Pancreas (tissue), 10 donors: ENCODE results near the gene CPT1B. TPM values are rescaled to one million over a fixed set of nuclear protein-coding genes. Genes with fewer than 3 reads are reported as not detected.

Source experiments
- ATAC-seq, 4 donors: fragments of 200-7000 bp; cut with Tn5 transposase; one replicate each; pipeline versions ENCODE4 v1.8.0 to v1.9.1; 2020; ENCODE audit warnings: mild to moderate bottlenecking in 4 of 4, moderate library complexity in 4 of 4
- DNase-seq, 6 donors: peaks; one replicate each; pipeline ENCODE4 v3.0.0-alpha.2; 2020
- FAIRE-seq: peaks from 2 replicates; lab custom pipeline; 2012; peaks lifted over from hg19 to GRCh38; lab: Jason Lieb, UNC
- H3K27ac ChIP-seq, 4 donors: fragments of 200-600 bp; sonication (generic); 1 replicate in 3 of 4; 2 replicates in 1 of 4; pipeline versions ENCODE4 v1.5.0 to v1.8.0; 2020
- H3K27me3 ChIP-seq, 4 donors: fragments of 200-600 bp; one replicate each; pipeline ENCODE4 v1.8.0; 2021
- H3K36me3 ChIP-seq, 3 donors: fragments of 200-600 bp; sonication (generic) in 1 of 3; one replicate each; pipeline versions ENCODE4 v1.5.0 to v1.8.0; 2020 to 2021
- H3K4me1 ChIP-seq, 3 donors: fragments of 200-600 bp; one replicate each; pipeline ENCODE4 v1.8.0; 2021
- H3K4me3 ChIP-seq, 4 donors: fragments of 200-600 bp; sonication (generic) in 2 of 4; one replicate each; pipeline versions ENCODE4 v1.5.0 to v1.8.0; 2020 to 2021
- H3K9me3 ChIP-seq, 4 donors: fragments of 200-600 bp; one replicate each; pipeline ENCODE4 v1.8.0; 2021
- CTCF ChIP-seq, 4 donors: fragments of 200-600 bp; sonication (generic) in 3 of 4; IDR thresholded peaks; one replicate each; pipeline versions ENCODE4 v1.5.0 to v1.8.0; 2021; ENCODE audit warnings: antibody characterized with exemption in 4 of 4
- WGBS, 2 donors: extraction: QIAGEN DNeasy Blood & Tissue Kit; methylation state at CpG; one replicate each; pipeline ENCODE4 v1.1.7; 2013; 5-methylcytosine and 5-hydroxymethylcytosine counted together
- intact Hi-C, 3 donors: fragments of 100-400 bp; cut with DNase I; formaldehyde crosslinking; loops; one replicate each; pipeline versions ENCODE4 v1.11.1 to v1.14.2; 2022
- polyA plus RNA-seq, 2 donors: library from polyadenylated mRNA; stranded (reverse); fragments of 200-250 nt; gene quantifications; one replicate each; pipeline ENCODE4 v1.2.3, GENCODE V29; 2013
- total RNA-seq, 6 donors: library from RNA; stranded (reverse); fragmentation: NEBNext Ultra II Directional in 4 of 6; extraction: Animal tissue kit (Norgen Biotek cat#: 25700) in 4 of 6; gene quantifications; one replicate each; pipeline versions ENCODE4 v1.2.1 to v1.2.4, GENCODE V29; 2021 to 2023
- donor health status: healthy with polysubstance abuse.
- donor health status: DM: no; HTN: no; CAD: no; lungs with moderate emphysema.
- donor health status: DM: no; HTN: no; CAD: no.
- donor health status: control.
- donor health status: control.
- donor health status: Bipolar disorder and iron deficiency.
- donor health status: DM: yes; HTN: yes; CAD: no.
- donor health status: DM: no; HTN: no; CAD: no.
- donor health status: DM: no; HTN: no; CAD: no.
- donor health status: DM: yes; HTN: yes; CAD: no.

The CPT1B gene
- total and polyA plus RNA-seq, 8 donors = 7.2 to 87.0 (median 13.6) TPM

GRCh38 chr22:50581031-50581949 is 3.1 kb upstream of the CPT1B start:
- no peak for TF ChIP-seq CTCF (IDR thresholded peaks at IDR 0.05)
- H3K27ac ChIP-seq = no peak overlapping the region
- 86 to 93% methylated on average over 22 of the region's 22 CpGs for WGBS, 2 donors
- FAIRE-seq (no peak), ATAC-seq (no peak), DNase-seq (peak in 2 of 6 donors; percentile 49 to 59)
- H3K4me1 ChIP-seq = peaks cover 0 to 10% (median 0%) of the 10 kb centered on the region in 3 donors
- no peaks in the 10 kb centered on the region for H3K36me3 ChIP-seq
- no peaks in the 10 kb centered on the region for H3K27me3 ChIP-seq
- intact Hi-C loops = no loop called here
- no peaks in the 10 kb centered on the region for H3K9me3 ChIP-seq
- peak overlapping the region; percentile 70 to 91 (median 88) for H3K4me3 ChIP-seq

- Histone ChIP-seq H3K27me3 (no peaks in the 10 kb centered on the region), H3K4me1 (peaks cover 0 to 10% (median 0%) of the 10 kb centered on the region in 3 donors), H3K9me3 (no peaks in the 10 kb centered on the region), H3K27ac (no peak overlapping the region), H3K36me3 (no peaks in the 10 kb centered on the region), H3K4me3 (no peak overlapping the region)
- no peak for FAIRE-seq
- no peak for TF ChIP-seq CTCF (IDR thresholded peaks at IDR 0.05)
- intact Hi-C loops = no loop called here
- 93 to 94% methylated on average over 4 of the region's 4 CpGs for WGBS, 2 donors
- no peak for DNase-seq
- no peak for ATAC-seq
These were observed 1.5 kb upstream of the CPT1B start for GRCh38 chr22:50579752-50580151.

DNA sequence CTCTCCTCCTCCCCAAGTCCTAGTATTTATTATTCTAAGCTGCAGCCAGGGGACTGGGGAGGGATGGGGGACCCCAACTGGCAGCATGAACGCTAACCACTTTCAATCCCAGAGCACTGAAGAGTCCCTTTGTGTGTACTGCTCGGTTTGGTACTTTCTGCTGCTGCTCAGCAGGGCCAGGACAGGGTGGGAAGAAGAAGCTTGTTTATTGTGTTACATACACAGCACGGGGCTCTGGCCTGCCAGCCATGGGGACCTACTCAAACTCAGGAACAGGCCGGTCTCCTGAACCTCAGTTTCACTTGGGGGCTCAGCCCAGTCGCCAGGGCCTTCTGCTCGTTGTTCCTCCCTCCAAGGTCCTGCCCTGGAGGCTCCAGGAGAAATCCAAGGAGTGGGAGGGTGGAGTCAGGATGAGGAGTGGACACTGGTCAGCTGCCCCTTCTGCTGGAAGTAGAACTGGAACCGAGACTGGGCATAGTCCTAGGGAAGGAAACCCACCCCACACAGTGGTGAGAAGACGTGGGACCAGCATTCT is 616 bp upstream of the CPT1B start:
- H3K27ac ChIP-seq = no peak overlapping the region
- no peaks in the 10 kb centered on the region for H3K9me3 ChIP-seq
- no peak overlapping the region for H3K4me3 ChIP-seq
- no peak for ATAC-seq
- H3K4me1 ChIP-seq = peaks cover 0 to 10% (median 0%) of the 10 kb centered on the region in 3 donors
- no peak for TF ChIP-seq CTCF (IDR thresholded peaks at IDR 0.05)
- no peak for FAIRE-seq
- intact Hi-C loops = no loop called here
- no peaks in the 10 kb centered on the region for H3K27me3 ChIP-seq
- WGBS, 2 donors = 74 to 77% methylated on average over 8 of the region's 8 CpGs
- no peaks in the 10 kb centered on the region for H3K36me3 ChIP-seq
- DNase-seq = no peak

DNA sequence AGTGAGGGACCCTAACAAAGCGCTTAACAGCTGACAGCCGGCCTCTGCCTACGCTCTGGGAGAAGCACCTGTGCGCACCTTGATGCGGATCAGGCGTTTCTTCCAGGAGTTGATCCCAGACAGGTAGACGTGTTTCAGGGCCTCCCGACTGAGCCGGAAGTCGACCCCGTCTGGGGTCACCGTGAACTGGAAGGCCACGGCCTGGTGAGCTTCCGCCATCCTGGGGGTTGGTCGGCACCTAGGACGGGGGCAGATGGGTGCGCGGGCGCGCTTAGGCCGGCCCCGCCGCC is 585 bp downstream of the CPT1B start:
- H3K9me3 ChIP-seq = no peaks in the 10 kb centered on the region
- no peak for FAIRE-seq
- 75 to 77% methylated on average over 23 of the region's 23 CpGs for whole genome bisulfite sequencing, 2 donors
- no peak for TF ChIP-seq CTCF (IDR thresholded peaks at IDR 0.05)
- H3K27ac ChIP-seq = no peak overlapping the region
- peak in 1 of 6 donors; percentile 48 for DNase-seq
- no peak overlapping the region for H3K4me3 ChIP-seq
- no peaks in the 10 kb centered on the region for H3K27me3 ChIP-seq
- H3K36me3 ChIP-seq = no peaks in the 10 kb centered on the region
- intact Hi-C loops = no loop called here
- peaks cover 0 to 4% (median 0%) of the 10 kb centered on the region in 3 donors for H3K4me1 ChIP-seq
- no peak for ATAC-seq
